GM18909 (cell line): ENCODE results near the gene KLC3.
"Not testable (repeated sequence)": the region's sequence is repeated elsewhere in the genome, so short reads cannot be mapped to it uniquely, and the experiment has no call there.

Experiments used
- ATAC-seq: cut with Tn5 transposase; IDR thresholded peaks from one replicate; pipeline ENCODE4 v1.9.1; 2021; ENCODE audit warnings: mild to moderate bottlenecking; ENCODE audit not compliant: unreplicated experiment, poor library complexity

The KLC3 gene

DNA sequence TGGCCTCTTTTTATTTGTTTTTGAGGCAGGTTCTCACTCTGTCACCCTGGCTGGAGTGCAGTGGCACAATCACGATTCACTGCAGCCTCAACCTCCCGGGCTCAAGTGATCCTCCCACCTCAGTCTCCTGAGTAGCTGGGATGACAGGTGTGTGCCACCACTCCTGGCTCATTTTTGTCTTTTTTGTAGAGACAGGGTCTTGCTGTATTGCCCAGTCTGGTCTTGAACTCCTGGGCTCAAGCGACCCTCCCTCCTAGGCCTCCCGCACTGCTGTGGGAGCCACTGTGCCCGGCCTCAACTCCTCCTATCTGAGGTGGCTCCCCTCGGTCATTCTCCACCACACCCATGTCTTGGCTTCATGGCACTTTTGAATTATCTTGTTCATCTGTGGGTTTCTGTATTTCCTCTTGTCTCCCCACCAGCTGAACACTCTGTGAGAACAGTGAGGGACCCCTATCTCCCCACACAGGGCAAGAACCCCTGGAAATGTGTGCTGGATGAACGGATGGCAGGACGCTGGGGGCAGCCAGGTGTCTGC is 25.8 kb upstream of the KLC3 start:
- ATAC-seq, result no peak

DNA sequence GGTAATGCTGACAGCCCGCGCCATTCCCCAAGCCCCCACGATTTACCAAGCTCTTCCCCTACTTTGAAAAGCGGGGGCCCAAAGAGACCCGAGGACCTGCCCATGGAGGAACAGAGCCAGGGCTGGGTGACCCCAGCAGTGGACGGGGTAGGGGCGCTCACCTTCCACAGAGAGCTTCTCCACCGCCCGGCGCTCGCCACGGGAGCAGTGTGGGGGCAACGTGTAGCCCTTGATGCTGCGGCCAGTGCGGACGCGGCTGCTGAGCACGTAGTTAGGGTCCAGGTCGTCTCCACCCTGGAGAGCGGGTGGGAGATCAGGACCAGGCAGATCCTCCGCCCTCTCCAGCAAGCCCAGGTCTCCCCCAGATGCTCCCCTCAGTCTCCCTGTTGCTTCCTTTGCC is 25.2 kb upstream of the KLC3 start:
- no peak for ATAC-seq

GRCh38 chr19:45320997-45321775 is 19.4 kb upstream of the KLC3 start:
- no peak for ATAC-seq

DNA sequence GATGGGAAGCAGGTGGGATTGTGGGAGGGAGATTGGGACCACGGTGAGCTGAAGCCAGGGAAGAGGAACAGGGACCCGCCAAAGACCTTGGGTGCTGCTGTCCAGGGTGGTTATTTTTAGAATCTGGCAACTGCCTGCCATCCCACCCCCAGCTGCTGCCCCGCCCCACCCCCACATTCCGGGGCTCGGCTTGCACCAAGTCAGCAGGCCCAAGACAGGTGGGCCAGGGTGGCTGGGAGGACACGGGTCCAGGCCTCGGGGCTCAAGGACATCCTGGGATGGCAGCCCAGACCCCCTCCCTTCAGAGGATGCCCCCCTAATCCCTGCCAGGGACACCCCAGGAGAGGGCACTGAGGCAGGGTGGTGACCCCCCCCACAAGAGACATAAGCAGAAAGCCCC is 18.7 kb upstream of the KLC3 start:
- ATAC-seq, result no peak

DNA sequence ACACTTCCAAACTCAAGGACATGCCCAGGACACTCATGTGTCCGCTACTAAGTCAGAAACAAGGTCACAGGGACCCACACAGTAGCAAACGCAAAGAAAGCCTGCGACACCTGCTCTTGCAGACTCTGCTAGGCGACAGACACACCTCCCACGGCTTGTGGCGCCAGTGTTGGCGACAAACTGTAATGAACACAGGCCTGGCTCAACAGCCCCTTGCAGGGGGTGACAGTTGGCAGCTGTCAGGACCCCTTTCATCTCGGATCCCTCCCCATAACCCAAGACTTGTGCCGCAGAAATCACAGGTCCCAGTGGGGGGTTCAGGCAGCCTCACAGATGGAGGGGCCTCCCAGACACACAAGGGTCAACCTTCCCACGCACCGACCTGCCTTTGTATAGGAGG is 18.2 kb upstream of the KLC3 start:
- no peak for ATAC-seq

- ATAC-seq, result no peak
Measured at GRCh38 chr19:45322744-45323281, 17.7 kb upstream of the KLC3 start, which contains the start of gene CKM. CKM (minus strand) TSS chr19:45322875; CDS start chr19:45319713, 3,162 bp downstream.

DNA sequence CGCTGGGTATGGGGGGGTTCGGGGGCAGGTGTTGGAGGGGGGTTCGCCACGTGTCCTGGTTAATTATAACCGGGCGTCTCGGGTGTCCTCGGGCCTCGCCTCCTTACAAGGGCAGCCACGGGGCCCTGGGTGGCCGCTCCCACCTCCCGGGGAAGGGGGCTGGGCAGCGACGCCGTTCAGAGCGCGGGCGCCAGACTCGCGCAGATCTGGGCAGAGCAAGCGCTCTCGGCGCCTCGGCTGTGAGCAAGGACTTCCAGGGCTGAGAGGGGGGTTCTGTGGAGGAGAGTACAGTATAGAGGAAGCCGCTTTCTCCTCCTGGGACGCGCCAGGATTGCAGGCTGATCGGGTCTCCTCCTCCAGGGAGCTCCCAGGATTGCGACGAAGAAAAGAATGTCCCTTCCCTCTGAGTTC is 16.9 kb upstream of the KLC3 start:
- ATAC-seq, result no peak

GRCh38 chr19:45324349-45324907 is 16.1 kb upstream of the KLC3 start:
- ATAC-seq, result no peak

DNA sequence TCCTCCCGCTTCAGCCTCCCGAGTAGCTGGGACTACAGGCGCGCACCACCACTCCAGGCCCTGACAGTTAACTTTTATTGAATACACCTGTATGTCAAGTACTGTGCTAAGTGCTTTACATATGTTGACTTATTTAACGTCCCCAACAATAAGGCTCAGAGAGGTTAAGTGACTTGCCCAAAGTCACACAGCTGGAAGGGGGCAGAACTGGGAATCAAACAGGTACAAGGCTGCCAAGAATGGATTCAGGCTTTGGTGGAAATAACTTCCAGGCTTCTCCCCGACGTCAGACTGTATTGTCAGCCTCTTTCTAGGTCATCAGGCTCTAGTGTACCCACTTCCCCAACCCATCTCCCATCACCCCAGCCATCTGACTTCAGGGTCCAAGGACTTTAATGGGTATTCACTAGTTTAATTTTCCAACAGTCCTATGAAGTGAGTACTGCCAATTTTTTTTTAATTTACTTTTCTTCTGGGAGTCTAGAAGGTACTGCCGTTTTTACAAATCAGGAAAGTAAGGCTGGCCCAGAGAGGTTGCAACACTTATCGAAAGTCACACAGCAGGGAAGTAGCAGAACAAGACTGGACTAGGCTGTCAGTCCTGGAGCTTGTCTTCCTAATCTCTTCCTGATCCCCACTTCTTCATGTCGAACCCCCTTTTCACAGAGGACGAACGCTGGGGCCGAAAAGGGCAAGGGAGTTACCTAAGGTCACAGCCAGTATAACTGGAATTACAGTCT is 13.0 kb upstream of the KLC3 start:
- no peak for ATAC-seq

DNA sequence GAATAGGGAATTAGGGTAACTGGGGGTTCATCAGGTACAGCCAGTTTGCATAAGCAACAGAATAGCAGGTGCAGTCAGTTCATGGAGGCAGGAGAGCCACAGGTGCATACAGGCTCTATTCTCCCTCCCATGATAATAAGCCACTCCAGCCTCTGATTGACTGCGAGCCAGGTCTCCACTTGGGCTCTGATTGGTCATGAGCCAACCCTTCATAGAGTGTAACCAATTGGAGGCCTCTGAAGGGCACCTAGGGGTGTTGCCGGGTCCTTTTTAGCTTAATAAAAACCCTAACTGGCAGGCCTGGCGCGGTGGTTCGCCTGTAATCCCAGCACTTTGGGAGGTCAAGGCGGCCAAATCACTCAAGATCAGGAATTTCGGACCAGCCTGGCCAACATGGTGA is 9.1 kb upstream of the KLC3 start:
- ATAC-seq, result no peak

DNA sequence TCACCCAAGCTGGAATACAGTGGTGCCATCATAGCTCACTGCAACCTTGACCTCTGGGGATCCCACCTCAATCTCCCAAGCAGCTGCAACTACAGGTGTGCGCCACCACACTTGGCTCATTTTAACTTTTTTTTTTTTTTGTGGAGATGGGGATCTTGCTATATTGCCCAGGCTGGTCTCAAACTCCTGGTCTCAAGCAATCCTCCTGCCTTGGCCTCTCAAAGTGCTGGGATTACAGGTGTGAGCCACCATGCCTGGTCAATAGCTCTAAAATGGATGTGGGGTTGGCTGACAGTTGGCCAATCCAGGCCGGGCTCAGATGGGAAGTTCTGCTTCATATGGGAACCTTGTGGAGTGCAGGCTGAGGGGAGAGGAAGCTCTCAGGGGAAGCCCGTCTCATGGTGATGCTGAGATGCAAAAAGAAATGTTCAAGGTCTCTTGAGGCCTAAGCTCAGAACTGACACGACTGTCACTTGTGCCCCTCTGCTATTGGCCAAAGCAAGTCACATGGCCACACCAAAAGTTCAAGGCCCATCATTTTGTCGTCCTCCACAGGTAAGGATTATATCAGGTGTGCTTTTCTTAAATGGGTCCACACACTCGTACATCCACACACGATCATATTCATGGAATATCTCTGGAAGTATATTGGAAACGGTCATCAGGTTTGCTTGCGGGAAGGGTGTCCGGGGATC is 6.8 kb upstream of the KLC3 start:
- ATAC-seq, result no peak

- ATAC-seq, result not testable (repeated sequence)
Measured at GRCh38 chr19:45334881-45335280, 5.7 kb upstream of the KLC3 start.

GRCh38 chr19:45336696-45337251 is 3.8 kb upstream of the KLC3 start:
- no peak for ATAC-seq

DNA sequence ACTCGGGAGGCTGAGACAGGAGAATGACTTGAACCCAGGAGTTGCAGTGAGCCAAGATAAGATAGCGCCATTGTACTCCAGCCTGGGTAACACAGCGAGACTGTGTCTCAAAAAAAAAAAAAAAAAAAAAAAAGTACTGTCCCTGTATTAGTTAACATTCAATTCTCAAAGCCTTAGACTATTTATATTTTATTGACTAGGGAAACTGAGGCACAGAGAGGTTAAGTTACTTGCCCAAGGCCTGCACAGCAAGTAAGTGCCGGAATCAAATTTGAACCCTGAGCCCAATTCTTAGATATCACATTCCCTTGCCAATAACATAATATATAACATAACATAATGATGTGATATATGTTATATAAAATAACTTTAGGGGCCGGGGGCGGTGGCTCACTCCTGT is 921 bp upstream of the KLC3 start:
- ATAC-seq, result no peak

- no peak for ATAC-seq
Measured at GRCh38 chr19:45340899-45341453, 426 bp downstream of the KLC3 start.

GRCh38 chr19:45342911-45343310 is 2.4 kb downstream of the KLC3 start:
- no peak for ATAC-seq

GRCh38 chr19:45344621-45345505 is 4.3 kb downstream of the KLC3 start:
- ATAC-seq, result no peak

DNA sequence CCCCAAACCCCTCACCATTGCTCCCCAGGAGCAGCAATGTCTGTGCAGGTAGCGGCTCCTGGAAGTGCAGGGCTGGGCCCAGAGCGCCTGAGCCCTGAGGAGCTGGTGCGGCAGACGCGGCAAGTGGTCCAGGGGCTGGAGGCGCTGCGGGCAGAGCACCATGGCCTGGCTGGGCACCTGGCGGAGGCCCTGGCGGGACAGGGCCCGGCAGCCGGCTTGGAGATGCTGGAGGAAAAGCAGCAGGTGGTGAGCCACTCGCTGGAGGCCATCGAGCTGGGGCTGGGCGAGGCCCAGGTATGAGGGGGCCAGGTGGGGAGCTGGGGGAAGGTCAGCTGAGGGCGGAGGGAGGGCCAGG is 4.9 kb downstream of the KLC3 start:
- no peak for ATAC-seq

DNA sequence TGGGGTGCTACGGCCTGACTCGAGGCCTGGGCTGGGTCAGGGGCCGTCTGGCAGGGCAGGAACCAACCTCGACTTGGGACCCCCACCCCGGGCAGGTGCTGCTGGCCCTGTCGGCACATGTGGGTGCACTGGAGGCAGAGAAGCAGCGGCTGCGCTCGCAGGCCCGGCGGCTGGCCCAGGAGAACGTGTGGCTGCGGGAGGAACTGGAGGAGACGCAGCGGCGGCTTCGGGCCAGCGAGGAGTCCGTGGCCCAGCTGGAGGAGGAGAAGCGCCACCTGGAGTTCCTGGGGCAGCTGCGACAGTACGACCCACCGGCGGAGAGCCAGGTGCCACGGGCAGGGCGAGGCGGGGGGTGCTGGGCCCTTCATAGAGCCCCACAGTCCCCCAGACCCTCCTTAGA is 5.9 kb downstream of the KLC3 start:
- no peak for ATAC-seq
